Transverse colon (tissue), 4 donors: ENCODE measurements around the gene SLC16A3. TPM values are rescaled to one million over a fixed set of nuclear protein-coding genes. Genes with fewer than 3 reads are reported as not detected.
"Not testable (repeated sequence)": the region's sequence is repeated elsewhere in the genome, so short reads cannot be mapped to it uniquely, and the experiment has no call there.

Experiments
- DNase-seq: peaks from one replicate; pipeline ENCODE4 v3.0.0-alpha.2; 2019
- H3K27ac ChIP-seq, 4 donors: fragments of 200-600 bp; sonication (generic); 2 replicates each; pipeline ENCODE4 v1.5.1; 2016 to 2018; ENCODE audit warnings: inconsistent platforms in 4 of 4
- H3K27me3 ChIP-seq: fragments of 200-600 bp; sonication (generic); 2 replicates; pipeline ENCODE4 v1.5.1; 2017; ENCODE audit warnings: inconsistent platforms
- H3K36me3 ChIP-seq, 4 donors: fragments of 200-600 bp; sonication (generic); 2 replicates each; pipeline ENCODE4 v1.5.1; 2017 to 2019; ENCODE audit warnings: inconsistent platforms in 4 of 4
- H3K4me1 ChIP-seq, 4 donors: fragments of 200-600 bp; sonication (generic); 2 replicates each; pipeline ENCODE4 v1.5.1; 2017 to 2020; ENCODE audit warnings: inconsistent platforms in 4 of 4
- H3K4me3 ChIP-seq, 4 donors: fragments of 200-600 bp; sonication (generic); 1 replicate in 1 of 4; 2 replicates in 3 of 4; pipeline versions ENCODE4 v1.5.1 to v1.6.1; 2017 to 2019; ENCODE audit warnings: inconsistent platforms in 4 of 4
- H3K9me3 ChIP-seq, 2 donors: fragments of 200-600 bp; sonication (generic); 2 replicates each; pipeline ENCODE4 v1.5.1; 2017 to 2019; ENCODE audit warnings: inconsistent platforms in 2 of 2
- CTCF ChIP-seq, 5 experiments: fragments of 200-600 bp in 3 of 5; fragments of 450-650 bp in 2 of 5; sonication (generic) in 3 of 5; IDR thresholded peaks; 1 replicate in 2 of 5; 2 replicates in 3 of 5; pipeline ENCODE4 v1.5.1; 2016 to 2017; ENCODE audit warnings: antibody characterized with exemption in 5 of 5, inconsistent platforms in 3 of 5, mild to moderate bottlenecking in 2 of 5, moderate library complexity in 1 of 5
- EP300 ChIP-seq: sonication (generic); formaldehyde crosslinking; IDR thresholded peaks from one replicate; pipeline ENCODE4 v1.6.1; 2017; ENCODE audit warnings: antibody characterized with exemption, low read depth
- POLR2A ChIP-seq: fragments of 450-650 bp; IDR thresholded peaks from one replicate; pipeline ENCODE4 v1.6.1; 2016; ENCODE audit warnings: antibody characterized with exemption, mild to moderate bottlenecking, moderate library complexity
- POLR2AphosphoS5 ChIP-seq, 3 donors: sonication (generic); formaldehyde crosslinking; IDR thresholded peaks; one replicate each; pipeline ENCODE4 v1.6.1; 2016; ENCODE audit warnings: antibody characterized with exemption in 3 of 3
- WGBS, 2 donors: methylation state at CpG; one replicate each; pipeline ENCODE4 v1.1.5; 2018; ENCODE audit warnings: low coverage in 1 of 2; 5-methylcytosine and 5-hydroxymethylcytosine counted together
- in situ Hi-C, 4 donors: fragments of 200-750 bp; cut with MboI; loops; one replicate each; pipeline versions ENCODE4 v1.15.0 to v1.15.1; 2017; ENCODE audit warnings: low sequenced_read_pairs in 3 of 4, low pct_ligation_motif_present in 1 of 4, low pct_unique_long_range_greater_than_20kb in 1 of 4
- intact Hi-C: fragments of 100-400 bp; cut with DNase I; formaldehyde crosslinking; loops from one replicate; pipeline ENCODE4 v1.15.1; 2023; ENCODE audit warnings: low total_unique reads
- total RNA-seq, 4 donors: library from RNA; depleted of rRNA; stranded (reverse); fragments of >200 nt; gene quantifications; one replicate each; pipeline ENCODE4 v1.1.0, GENCODE V29; 2016

Gene SLC16A3
- total RNA-seq, 4 donors from 2014 or later, result 11.5 to 105 (median 48.9) TPM

DNA sequence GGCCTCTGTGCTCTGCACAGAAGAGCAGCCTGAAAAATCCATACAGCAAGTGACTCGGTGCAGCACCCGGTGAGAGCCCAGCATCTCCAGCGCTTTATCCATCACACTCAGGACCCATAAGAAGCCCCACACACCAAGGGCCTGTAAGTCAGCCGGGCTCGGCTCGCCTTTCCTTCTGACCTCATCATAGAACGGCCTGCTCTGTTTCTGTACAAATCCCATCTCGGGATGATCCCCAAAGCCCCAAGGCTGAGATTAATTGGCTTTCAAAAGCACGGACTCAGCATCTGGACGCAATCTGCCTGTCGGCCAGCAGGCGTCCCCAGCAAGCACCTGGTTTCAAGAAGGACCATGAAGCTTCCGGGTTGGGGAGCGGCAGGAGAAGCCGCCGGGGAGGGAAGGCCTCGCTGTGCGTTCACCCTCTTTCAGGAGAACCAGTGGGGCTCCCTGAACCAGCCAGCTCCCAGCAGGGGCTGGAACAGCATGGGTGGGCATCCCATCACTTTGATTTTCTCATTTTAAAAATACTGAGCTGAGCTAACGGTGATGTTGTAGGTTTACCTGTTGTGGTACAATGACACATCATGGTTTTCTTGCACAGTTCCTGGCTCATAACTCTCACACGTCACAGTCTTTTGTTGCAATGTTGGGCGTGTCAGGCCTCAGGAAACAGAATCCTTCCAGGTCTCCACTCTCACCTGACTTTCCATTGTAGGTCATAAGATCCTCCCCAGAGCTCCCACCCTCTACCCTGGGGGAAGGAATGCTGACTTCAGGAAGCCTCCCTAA, 22.9 kb upstream of the SLC16A3 start:
- in situ Hi-C loops (loop anchor here in 1 of 4 donors (10.0 kb wide), 1 partner anchor 119 kb away; no protein-coding TSS in a partner anchor), intact Hi-C loops (loop anchor here (2.0 kb wide), 1 partner anchor 115 kb away; no protein-coding TSS in a partner anchor)
- Histone ChIP-seq H3K9me3 (no peaks in the 10 kb centered on the region), H3K27me3 (no peaks in the 10 kb centered on the region), H3K36me3 (no peaks in the 10 kb centered on the region), H3K4me3 (no peak overlapping the region), H3K4me1 (peaks cover 11 to 15% (median 12%) of the 10 kb centered on the region in 4 donors), H3K27ac (peak overlapping the region; percentile 73 to 81 (median 76))
- TF ChIP-seq POLR2AphosphoS5 (IDR thresholded peaks at IDR 0.05), result peak; percentile 8 to 90 (median 85)
- TF ChIP-seq EP300, result no peak
- TF ChIP-seq CTCF (IDR thresholded peaks at IDR 0.05), result peak; percentile 89 to 97 (median 93)
- TF ChIP-seq POLR2A, result peak; percentile 87
- WGBS, 2 donors, result 16% methylated on average over 21 of the region's 21 CpGs; no CpG with 5 or more reads in 1 of the 2 donors
- DNase-seq, result peak; percentile 89

DNA sequence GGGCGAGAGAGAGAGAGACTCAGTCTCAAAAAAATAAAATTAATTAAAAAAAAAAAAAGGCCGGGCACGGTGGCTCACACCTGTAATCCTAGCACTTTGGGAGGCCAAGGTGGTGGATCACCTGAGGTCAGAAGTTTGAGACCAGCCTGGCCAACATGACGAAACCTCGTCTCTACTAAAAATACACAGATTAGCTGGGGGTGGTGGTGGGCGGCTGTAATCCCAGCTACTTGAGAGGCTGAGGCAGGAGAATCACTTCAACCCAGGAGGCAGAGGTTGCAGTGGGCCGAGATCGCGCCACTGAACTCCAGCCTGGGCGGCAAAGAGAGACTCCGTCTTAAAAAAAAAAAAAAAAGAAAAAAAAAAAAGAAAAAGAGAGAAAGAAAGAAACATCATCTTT, 18.2 kb upstream of the SLC16A3 start:
- WGBS, 2 donors, result 94 to 100% methylated on average over 6 to 11 of the region's 11 CpGs

DNA sequence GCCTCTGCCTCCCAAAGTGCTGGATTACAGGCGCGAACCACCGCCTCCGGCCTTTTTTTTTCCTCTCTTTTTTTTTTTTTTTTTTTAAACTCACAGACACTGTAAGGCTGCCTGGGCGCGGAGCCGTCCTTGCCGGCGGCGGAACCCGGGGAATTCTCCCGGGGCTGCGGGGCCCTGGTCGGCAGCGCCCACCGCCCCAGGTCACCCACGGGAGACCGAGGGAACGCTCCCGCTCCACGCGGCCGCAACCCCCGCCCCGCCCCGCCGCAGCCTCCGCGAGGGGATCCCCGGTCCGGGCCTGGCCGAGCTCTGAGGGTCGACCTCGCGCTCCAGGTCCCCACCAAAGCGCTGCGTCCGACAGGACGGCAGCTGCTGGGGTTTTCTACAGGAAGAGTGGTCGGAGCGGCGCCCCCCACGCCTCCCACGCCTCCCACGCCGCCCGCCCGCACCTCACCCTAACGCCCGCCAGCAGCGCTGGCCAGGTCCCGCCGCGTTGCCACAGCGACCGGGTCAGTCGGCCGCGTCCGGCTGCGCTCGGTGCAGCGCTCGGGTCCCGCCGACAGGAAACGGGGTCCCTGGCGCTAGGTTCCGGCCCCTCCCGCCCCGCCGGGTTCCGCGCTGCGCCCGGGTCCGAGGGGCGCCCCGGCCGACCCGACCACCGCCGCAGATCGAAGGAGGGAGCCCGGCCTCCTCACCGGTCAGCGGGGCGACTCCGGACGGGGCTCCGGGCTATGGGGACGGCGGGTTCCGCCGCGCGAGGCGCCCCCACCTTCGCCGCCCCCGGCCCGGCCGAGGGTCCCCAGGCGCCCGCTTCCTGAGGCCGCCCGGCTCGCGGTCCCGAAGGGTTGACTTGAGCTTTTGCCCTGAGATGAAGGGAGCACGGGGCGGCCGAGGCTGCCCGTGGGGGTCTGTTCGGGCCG, 16.3 kb upstream of the SLC16A3 start, which contains the start of gene CCDC57:
Gene CCDC57, minus strand, starts transcription at position 512 of the 920 bp plus-strand sequence. CDS start 10,898 bp downstream, outside the sequence.
- Histone ChIP-seq H3K27me3 (no peaks in the 10 kb centered on the region), H3K4me3 (peak within 1 kb of the TSS; percentile 70 to 100 (median 78)), H3K27ac (peak within 1 kb of the TSS; percentile 83 to 91 (median 89)), H3K9me3 (no peaks in the 10 kb centered on the region), H3K36me3 (no peaks in the 10 kb centered on the region), H3K4me1 (peaks cover 24 to 41% (median 33%) of the 10 kb centered on the region in 4 donors)
- 0% methylated on average over 4 to 36 of the region's 116 CpGs for WGBS, 2 donors
- TF ChIP-seq EP300, result no peak
- peak in 1 of 5 experiments; percentile 49 for TF ChIP-seq CTCF (IDR thresholded peaks at IDR 0.05)
- peak; percentile 50 for TF ChIP-seq POLR2A
- peak; percentile 59 to 74 (median 60) for TF ChIP-seq POLR2AphosphoS5 (IDR thresholded peaks at IDR 0.05)
- in situ Hi-C loops (no loop called here), intact Hi-C loops (no loop called here)
- peak; percentile 83 for DNase-seq

More for the DNA sequence above, 18.2 kb upstream of the SLC16A3 start:
- H3K27ac ChIP-seq, in situ Hi-C loops, H3K36me3 ChIP-seq, intact Hi-C loops, H3K4me3 ChIP-seq, DNase-seq, H3K9me3 ChIP-seq, H3K27me3 ChIP-seq: not testable (repeated sequence)
- H3K4me1 ChIP-seq, result peaks cover 15 to 33% (median 24%) of the 10 kb centered on the region in 4 donors

- Histone ChIP-seq H3K4me1 (peaks cover 27 to 42% (median 34%) of the 10 kb centered on the region in 4 donors), H3K27me3 (no peaks in the 10 kb centered on the region), H3K9me3 (no peaks in the 10 kb centered on the region), H3K4me3 (peak overlapping the region; percentile 70 to 100 (median 78)), H3K36me3 (no peaks in the 10 kb centered on the region), H3K27ac (peak overlapping the region; percentile 83 to 91 (median 89))
- TF ChIP-seq CTCF (IDR thresholded peaks at IDR 0.05) (no peak), POLR2AphosphoS5 (IDR thresholded peaks at IDR 0.05) (no peak), EP300 (no peak), POLR2A (no peak)
- peak; percentile 43 for DNase-seq
- in situ Hi-C loops, result no loop called here
- intact Hi-C loops, result no loop called here
- 13% methylated on average over 16 of the region's 37 CpGs; no CpG with 5 or more reads in 1 of the 2 donors for WGBS, 2 donors
These were observed 15.4 kb upstream of the SLC16A3 start for GRCh38 chr17:82213251-82214011.
